Fibroblast of the aortic adventitia (primary cell): Measurements from ENCODE around the gene DOCK3. TPM values are rescaled to one million over a fixed set of nuclear protein-coding genes. Genes with fewer than 3 reads are reported as not detected.
"Not testable (repeated sequence)": the region's sequence is repeated elsewhere in the genome, so short reads cannot be mapped to it uniquely, and the experiment has no call there.

Source experiments
- DNase-seq: peaks from one replicate; pipeline ENCODE4 v3.0.0-alpha.2; 2010; ENCODE audit warnings: low read depth
- H3K4me3 ChIP-seq: 2 replicates; pipeline ENCODE4 v1.5.1; 2011; ENCODE audit warnings: low read depth, mild to moderate bottlenecking, control low read depth, low read length, moderate library complexity
- total RNA-seq: library from RNA; depleted of rRNA; stranded (reverse); fragments of >200 nt; gene quantifications from 2 replicates; pipeline ENCODE4 v1.2.3, GENCODE V29; 2012; ENCODE audit warnings: low replicate concordance
- TF ChIP-seq, protein P1 (sequence below): IDR thresholded peaks from 2 replicates; pipeline ENCODE4 v1.5.1; 2011; ENCODE audit warnings: mild to moderate bottlenecking, low read length, control low read depth, inconsistent platforms; ENCODE audit not compliant: insufficient read depth

The DOCK3 gene
- total RNA-seq, 1 donor: 0.36 TPM

DNA sequence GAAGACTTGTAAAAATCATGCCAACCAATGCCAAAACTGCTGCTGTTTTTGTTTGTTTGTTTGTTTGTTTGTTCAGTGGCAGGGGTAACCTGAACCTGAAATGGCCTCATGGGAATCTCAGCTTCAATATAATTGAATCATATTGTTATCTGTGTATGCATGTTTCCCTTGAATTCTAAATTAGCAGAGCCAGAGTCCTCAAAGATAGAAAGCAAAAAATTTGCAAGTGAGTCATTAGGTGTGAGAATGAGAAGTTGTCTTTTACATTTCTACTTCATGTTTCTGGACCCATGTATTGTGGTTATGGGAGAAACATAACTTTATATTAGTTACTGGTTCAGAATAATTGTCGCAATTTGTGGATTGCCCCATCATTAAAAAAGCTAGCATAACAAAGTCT lies 249.2 kb downstream of the DOCK3 start:
- no peak overlapping the region for H3K4me3 ChIP-seq
- TF ChIP-seq, protein P1, sequence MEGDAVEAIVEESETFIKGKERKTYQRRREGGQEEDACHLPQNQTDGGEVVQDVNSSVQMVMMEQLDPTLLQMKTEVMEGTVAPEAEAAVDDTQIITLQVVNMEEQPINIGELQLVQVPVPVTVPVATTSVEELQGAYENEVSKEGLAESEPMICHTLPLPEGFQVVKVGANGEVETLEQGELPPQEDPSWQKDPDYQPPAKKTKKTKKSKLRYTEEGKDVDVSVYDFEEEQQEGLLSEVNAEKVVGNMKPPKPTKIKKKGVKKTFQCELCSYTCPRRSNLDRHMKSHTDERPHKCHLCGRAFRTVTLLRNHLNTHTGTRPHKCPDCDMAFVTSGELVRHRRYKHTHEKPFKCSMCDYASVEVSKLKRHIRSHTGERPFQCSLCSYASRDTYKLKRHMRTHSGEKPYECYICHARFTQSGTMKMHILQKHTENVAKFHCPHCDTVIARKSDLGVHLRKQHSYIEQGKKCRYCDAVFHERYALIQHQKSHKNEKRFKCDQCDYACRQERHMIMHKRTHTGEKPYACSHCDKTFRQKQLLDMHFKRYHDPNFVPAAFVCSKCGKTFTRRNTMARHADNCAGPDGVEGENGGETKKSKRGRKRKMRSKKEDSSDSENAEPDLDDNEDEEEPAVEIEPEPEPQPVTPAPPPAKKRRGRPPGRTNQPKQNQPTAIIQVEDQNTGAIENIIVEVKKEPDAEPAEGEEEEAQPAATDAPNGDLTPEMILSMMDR: no peak
- DNase-seq: no peak

DNA sequence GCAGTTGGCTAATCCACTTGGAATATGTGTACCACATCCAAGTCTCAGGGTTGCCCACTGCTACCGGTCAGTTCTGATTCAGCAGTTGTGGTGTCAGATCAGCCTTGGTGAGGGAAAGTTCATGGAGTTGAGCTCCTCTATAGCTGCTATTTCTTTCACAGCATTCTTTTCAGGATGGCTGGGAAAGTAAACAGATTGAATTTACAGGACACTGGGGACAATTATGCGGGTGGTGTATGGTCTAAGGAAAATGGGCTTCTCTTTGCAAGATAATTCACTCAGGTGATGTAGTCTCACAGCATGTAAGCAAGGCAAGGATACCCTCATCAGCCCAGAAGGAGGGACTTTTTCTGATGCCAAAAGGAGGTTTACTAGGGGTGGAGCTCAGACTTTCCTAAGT lies 249.9 kb downstream of the DOCK3 start:
- TF ChIP-seq, protein P1: no peak
- H3K4me3 ChIP-seq: no peak overlapping the region
- no peak for DNase-seq

DNA sequence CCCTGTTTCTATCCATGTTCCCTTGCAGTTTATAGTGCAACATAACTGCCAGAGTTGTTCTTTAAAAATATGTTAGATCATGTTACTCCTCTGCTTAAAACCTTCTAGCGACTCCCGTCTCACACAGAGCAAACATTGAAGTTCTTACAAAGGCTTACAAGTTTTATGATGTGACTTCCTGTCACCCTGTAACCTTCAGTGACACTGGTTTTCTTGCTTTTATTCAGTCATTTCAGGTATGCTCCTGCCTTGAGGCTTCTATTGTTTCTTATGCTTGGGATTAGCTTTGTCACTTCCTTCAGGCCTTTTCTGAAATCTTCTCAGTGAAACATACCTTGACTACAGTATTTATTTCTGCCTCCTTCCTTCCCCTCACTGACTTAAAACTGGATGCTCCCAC lies 252.1 kb downstream of the DOCK3 start:
- TF ChIP-seq, protein P1: no peak
- no peak for DNase-seq
- H3K4me3 ChIP-seq: no peak overlapping the region

DNA sequence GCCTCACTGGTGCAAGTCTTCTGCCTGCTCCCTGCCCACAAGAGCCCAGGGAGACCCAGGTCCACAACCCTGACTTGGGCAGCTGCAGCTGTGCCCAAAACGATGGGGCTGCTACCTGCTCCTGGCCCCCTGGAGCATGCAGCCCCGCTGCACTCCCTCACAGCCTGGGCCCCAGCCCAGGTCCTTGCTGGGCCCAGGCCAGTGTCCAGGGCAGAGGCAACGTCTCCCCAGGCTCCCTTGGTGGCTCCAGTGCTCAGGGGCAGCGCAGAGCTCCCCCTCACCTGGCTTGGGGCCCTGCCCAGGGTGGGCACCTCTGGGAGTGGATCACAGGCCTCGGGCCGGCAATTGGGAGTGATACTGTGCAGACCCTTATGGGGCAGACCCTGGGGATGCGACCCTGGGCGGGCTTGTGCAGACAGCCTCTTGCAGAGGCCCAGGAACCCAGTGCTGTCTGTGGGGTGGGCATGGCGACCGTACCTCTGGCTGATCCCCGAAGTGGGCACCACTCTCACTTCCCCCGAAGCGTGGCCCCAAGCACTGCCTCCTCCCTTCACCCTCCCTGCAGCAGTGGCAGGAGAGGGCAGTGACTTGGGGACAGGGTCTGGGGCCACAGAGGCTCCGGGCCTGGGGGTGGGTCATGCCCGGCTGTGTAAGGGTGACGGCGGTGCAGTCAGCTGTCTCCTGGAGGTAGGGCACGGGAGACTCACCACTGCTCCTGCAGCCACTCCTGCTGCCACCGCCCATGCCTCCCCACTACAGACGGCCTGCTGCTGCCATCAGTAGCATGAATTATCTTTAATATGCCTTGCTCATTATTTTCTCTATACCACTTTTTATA lies 255.9 kb downstream of the DOCK3 start:
- H3K4me3 ChIP-seq: no peak overlapping the region
- TF ChIP-seq, protein P1: no peak
- no peak for DNase-seq

DNA sequence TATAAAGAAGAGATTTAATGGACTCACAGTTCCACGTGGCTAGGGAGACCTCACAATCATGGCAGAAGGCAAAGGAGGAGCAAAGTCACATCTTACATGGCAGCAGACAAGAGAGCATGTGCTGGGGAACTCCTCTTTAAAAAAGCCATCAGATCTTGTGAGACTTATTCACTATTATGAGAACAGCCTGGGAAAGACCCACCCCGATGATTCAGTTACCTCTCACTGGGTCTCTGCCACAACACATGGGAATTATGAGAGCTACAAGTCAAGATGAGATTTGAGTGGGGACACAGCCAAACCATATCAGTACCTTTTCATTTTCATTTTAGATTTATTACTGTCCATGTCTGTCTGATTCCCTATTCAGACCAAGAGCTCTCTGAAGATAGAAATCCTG lies 258.2 kb downstream of the DOCK3 start:
- H3K4me3 ChIP-seq, DNase-seq: not testable (repeated sequence)

DNA sequence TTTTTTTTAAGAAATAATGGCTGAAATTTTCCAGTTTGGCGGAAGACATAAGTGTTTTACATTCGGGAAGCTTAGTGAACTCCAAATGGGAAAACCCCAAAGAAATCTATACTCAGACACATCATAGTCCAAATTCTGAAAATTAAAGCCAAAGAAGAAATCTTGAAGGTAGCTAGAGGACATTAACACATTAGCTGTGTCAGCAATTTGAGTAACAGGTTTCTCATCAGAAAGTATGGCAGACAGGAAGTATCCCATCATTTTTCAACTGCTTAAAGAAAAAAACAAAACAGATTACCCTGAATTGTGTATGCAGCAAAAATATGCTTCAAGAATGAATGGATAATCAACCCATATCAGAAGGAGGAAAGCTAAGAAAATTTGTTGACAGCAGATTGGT lies 261.7 kb downstream of the DOCK3 start:
- TF ChIP-seq, protein P1: no peak
- no peak overlapping the region for H3K4me3 ChIP-seq
- DNase-seq: no peak

DNA sequence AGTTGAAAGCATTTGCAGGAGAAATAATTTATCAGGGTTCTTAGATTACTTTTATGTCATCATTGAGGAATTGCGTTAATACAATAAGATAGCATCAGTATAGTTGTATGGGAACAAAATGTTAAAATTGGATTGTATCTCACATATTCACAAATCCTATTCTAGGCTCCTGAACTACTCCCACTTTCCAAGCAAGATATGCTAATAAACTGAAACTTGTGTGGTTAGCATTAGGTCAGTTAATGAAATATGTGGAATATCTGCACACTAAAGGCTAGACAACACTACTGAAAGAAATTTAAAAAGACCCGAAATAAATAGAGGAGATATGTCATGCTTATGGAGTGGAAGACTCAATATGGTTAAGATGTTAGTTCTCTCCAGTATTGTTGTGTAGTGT lies 272.7 kb downstream of the DOCK3 start:
- TF ChIP-seq, protein P1: no peak
- no peak for DNase-seq
- H3K4me3 ChIP-seq: no peak overlapping the region
